NT2/D1 (cell line): ENCODE data around the gene MAN1A2.

Experiments used
- SUZ12 ChIP-seq: IDR thresholded peaks from 2 replicates; pipeline ENCODE4 v1.6.1; 2011; ENCODE audit not compliant: insufficient read length, insufficient read depth; ENCODE audit errors: extremely low read depth
- ZNF274 ChIP-seq: IDR thresholded peaks from 2 replicates; pipeline ENCODE4 v1.6.1; 2011; ENCODE audit warnings: mild to moderate bottlenecking, low read depth, low read length

DNA sequence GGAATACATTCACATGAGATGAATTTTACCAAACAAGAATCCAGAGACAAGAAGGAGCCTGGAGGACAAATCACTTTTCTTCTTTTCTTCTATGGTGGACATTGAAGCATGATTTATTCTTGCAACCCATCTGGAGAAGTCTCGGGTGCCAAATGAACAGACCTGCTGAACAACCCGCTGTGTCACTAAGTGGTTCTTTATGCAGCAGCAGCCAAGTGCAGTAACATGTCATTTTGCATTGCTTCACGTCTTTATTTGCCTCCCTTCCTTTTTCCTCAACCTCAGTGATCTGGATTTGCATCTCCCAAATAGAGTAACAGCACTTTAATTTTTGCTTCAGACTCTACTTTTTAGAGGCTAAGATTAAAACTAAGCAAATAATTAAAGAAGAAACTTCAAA, 188.6 kb downstream of the MAN1A2 start:
- TF ChIP-seq SUZ12 (no peak), ZNF274 (no peak)
